Kidney (tissue), 14 donors: ENCODE results near the gene CCDC141. TPM values are rescaled to one million over a fixed set of nuclear protein-coding genes. Genes with fewer than 3 reads are reported as not detected.

Source experiments
- DNase-seq, 5 donors: peaks; one replicate each; pipeline ENCODE4 v3.0.0-alpha.2; 2013 to 2020
- FAIRE-seq: peaks from 2 replicates; lab custom pipeline; 2012; peaks lifted over from hg19 to GRCh38; lab: Jason Lieb, UNC
- H3K27ac ChIP-seq, 2 donors: one replicate each; pipeline ENCODE4 v1.7.0; 2013; ENCODE audit warnings: low read depth in 2 of 2, low read length in 2 of 2, inconsistent platforms in 1 of 2
- H3K27me3 ChIP-seq: one replicate; pipeline ENCODE4 v1.7.1; 2013; ENCODE audit warnings: low read length, inconsistent platforms; ENCODE audit not compliant: control insufficient read depth, insufficient read depth
- H3K36me3 ChIP-seq, 3 donors: one replicate each; pipeline versions ENCODE4 v1.7.0 to v1.7.1; 2013; ENCODE audit warnings: low read length in 3 of 3, control low read depth in 1 of 3, inconsistent platforms in 1 of 3; ENCODE audit not compliant: insufficient read depth in 3 of 3, control insufficient read depth in 2 of 3
- H3K4me1 ChIP-seq, 3 donors: one replicate each; pipeline versions ENCODE4 v1.7.0 to v1.7.1; 2013; ENCODE audit warnings: low read length in 3 of 3, inconsistent platforms in 1 of 3, low read depth in 1 of 3; ENCODE audit not compliant: control insufficient read depth in 2 of 3, insufficient read depth in 2 of 3
- H3K4me3 ChIP-seq, 3 donors: one replicate each; pipeline versions ENCODE4 v1.7.0 to v1.8.1; 2013; ENCODE audit warnings: low read length in 3 of 3, control low read depth in 1 of 3, inconsistent platforms in 1 of 3
- H3K9ac ChIP-seq, 3 donors: one replicate each; pipeline versions ENCODE4 v1.7.0 to v1.7.1; 2013; ENCODE audit warnings: low read length in 3 of 3, control low read depth in 1 of 3, inconsistent platforms in 1 of 3
- H3K9me3 ChIP-seq, 3 donors: one replicate each; pipeline versions ENCODE4 v1.7.0 to v1.7.1; 2013; ENCODE audit warnings: low read length in 3 of 3, control low read depth in 1 of 3, inconsistent platforms in 1 of 3; ENCODE audit not compliant: control insufficient read depth in 2 of 3, insufficient read depth in 1 of 3
- intact Hi-C: fragments of 100-400 bp; cut with DNase I; formaldehyde crosslinking; loops from one replicate; pipeline ENCODE4 v1.11.1; 2022
- polyA plus RNA-seq: library from polyadenylated mRNA; stranded (reverse); fragments of 350-450 nt; fragmentation: Illumina TruSeq; extraction: RNeasy Lipid Tissue Mini Kit (QIAGEN cat#74804); gene quantifications from one replicate; pipeline ENCODE4 v1.2.3, GENCODE V29; 2014; ENCODE audit warnings: low read depth, low replicate concordance; ENCODE audit not compliant: insufficient read depth
- total RNA-seq: library from RNA; stranded (reverse); fragmentation: NEBNext Ultra II Directional; extraction: Animal tissue kit (Norgen Biotek cat#: 25700); gene quantifications from one replicate; pipeline ENCODE4 v1.2.1, GENCODE V29; 2021
- TF ChIP-seq, protein P1 (sequence below): IDR thresholded peaks from 3 replicates; pipeline ENCODE4 v1.5.1; 2012; ENCODE audit warnings: mild to moderate bottlenecking, moderate library complexity, borderline replicate concordance; ENCODE audit not compliant: insufficient read depth; ENCODE audit errors: extremely low read depth
- donor health status: control.
- donor health status: control.
- donor health status: control.
- donor health status: control.
- donor health status: control.
- donor health status: DM: yes; HTN: yes; CAD: no.
- donor health status: Normal renal cell carcinoma (clear cell type).

CCDC141 gene
- total and polyA plus RNA-seq, 2 donors from 2014 or later, result 3.0 TPM; not detected in 1

DNA sequence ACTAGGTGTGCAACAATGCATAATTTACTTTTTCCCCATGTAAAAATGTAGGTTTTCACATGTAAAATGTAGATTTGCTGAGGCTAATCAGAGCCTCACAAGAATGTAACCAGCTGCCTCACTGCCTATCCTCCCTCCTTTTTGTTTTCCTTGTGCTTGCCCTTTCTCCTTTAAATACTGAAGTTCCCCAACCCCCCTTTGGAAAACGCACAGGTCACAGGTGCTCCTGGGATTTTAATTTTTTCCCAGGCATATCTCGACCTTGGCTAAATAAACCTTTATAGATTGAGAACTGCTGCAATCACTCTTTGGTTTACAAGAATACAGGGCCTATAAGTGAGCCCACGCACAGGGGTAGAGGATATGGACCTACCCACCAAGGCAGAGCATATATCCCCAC, 165.5 kb downstream of the CCDC141 start:
- H3K9me3 ChIP-seq, result no peaks in the 10 kb centered on the region
- H3K4me3 ChIP-seq, result no peak overlapping the region
- TF ChIP-seq, protein P1, sequence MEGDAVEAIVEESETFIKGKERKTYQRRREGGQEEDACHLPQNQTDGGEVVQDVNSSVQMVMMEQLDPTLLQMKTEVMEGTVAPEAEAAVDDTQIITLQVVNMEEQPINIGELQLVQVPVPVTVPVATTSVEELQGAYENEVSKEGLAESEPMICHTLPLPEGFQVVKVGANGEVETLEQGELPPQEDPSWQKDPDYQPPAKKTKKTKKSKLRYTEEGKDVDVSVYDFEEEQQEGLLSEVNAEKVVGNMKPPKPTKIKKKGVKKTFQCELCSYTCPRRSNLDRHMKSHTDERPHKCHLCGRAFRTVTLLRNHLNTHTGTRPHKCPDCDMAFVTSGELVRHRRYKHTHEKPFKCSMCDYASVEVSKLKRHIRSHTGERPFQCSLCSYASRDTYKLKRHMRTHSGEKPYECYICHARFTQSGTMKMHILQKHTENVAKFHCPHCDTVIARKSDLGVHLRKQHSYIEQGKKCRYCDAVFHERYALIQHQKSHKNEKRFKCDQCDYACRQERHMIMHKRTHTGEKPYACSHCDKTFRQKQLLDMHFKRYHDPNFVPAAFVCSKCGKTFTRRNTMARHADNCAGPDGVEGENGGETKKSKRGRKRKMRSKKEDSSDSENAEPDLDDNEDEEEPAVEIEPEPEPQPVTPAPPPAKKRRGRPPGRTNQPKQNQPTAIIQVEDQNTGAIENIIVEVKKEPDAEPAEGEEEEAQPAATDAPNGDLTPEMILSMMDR, result no peak
- no peaks in the 10 kb centered on the region for H3K27me3 ChIP-seq
- H3K27ac ChIP-seq, result no peak overlapping the region
- H3K4me1 ChIP-seq, result no peaks in the 10 kb centered on the region
- intact Hi-C loops, result no loop called here
- FAIRE-seq, result no peak
- H3K9ac ChIP-seq, result no peak overlapping the region
- no peaks in the 10 kb centered on the region for H3K36me3 ChIP-seq
- no peak for DNase-seq

DNA sequence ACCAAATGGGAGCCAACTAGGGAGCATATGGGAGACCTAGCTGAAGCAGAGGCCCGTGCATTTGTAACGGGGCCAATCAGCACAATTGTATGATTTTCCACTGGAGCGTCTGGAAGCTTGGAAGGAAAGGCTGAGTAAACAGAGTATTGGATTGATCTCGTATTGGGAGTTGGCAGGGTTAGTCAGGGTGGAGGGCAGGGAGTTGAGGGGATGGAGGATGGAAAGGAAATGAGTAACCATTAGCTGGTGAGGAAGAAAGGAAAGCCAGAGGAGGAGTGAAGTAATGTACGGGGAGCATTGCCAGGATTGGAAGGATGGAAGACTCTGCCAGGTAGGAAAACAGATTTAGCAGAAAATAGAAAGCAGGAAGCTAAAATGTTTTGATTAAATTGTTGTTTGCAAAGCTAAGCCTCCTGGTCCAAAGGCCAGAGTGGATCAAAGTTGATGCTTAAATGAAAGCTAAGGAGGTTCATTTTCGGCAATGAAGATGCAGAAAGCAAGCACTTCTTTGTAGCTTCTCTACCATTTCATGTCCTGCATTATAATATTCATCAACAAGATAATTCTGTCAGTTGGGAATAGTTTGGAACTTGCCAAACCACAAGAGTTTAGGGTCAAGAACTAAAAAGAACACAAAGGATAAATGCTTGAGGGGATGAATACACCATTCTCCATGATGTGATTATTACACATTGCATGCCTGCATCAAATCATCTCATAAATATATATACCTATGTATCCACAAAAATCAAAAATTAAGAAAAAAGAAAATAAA, 167.1 kb downstream of the CCDC141 start:
- TF ChIP-seq, protein P1, result no peak
- H3K4me1 ChIP-seq, result no peaks in the 10 kb centered on the region
- no peak overlapping the region for H3K4me3 ChIP-seq
- no peak overlapping the region for H3K27ac ChIP-seq
- no peak overlapping the region for H3K9ac ChIP-seq
- no peaks in the 10 kb centered on the region for H3K9me3 ChIP-seq
- FAIRE-seq (no peak), DNase-seq (no peak)
- no peaks in the 10 kb centered on the region for H3K27me3 ChIP-seq
- intact Hi-C loops, result no loop called here
- H3K36me3 ChIP-seq, result no peaks in the 10 kb centered on the region

DNA sequence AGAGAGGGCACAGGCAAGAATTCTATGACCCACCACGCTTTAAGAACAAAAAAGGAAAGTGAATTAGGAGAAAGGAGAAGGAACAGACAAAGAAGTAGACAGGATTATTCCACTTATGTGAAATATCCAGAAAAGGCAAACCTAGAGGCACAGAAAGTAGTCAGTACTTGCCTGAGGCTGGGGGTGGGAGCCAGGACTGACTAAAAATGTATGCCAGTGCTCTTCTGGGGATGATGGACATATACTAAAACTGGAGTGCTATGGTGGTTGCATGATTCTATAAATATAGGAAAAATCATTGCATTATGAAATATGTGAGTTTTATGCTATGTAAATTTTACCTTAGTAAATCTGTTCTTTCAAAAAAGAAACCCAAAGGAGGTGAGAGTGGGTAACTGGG, 168.9 kb downstream of the CCDC141 start:
- no peaks in the 10 kb centered on the region for H3K9me3 ChIP-seq
- H3K27me3 ChIP-seq, result no peaks in the 10 kb centered on the region
- no peak for FAIRE-seq
- H3K27ac ChIP-seq, result no peak overlapping the region
- no peaks in the 10 kb centered on the region for H3K36me3 ChIP-seq
- H3K4me3 ChIP-seq, result no peak overlapping the region
- intact Hi-C loops, result no loop called here
- TF ChIP-seq, protein P1, result no peak
- H3K9ac ChIP-seq, result no peak overlapping the region
- no peaks in the 10 kb centered on the region for H3K4me1 ChIP-seq
- DNase-seq, result no peak

GRCh38 chr2:178880257-178880656, 169.7 kb downstream of the CCDC141 start:
- H3K36me3 ChIP-seq, result no peaks in the 10 kb centered on the region
- intact Hi-C loops, result no loop called here
- no peak for FAIRE-seq

More at GRCh38 chr2:178880257-178880656, 169.7 kb downstream of the CCDC141 start:
- TF ChIP-seq, protein P1, result no peak
- Histone ChIP-seq H3K9me3 (no peaks in the 10 kb centered on the region), H3K9ac (no peak overlapping the region), H3K27me3 (no peaks in the 10 kb centered on the region), H3K4me1 (no peaks in the 10 kb centered on the region), H3K27ac (no peak overlapping the region), H3K4me3 (no peak overlapping the region)
- DNase-seq, result no peak
